Mesendoderm (in vitro differentiated cells): ENCODE results near the gene INO80. TPM values are rescaled to one million over a fixed set of nuclear protein-coding genes. Genes with fewer than 3 reads are reported as not detected.

Experiments
- DNase-seq: peaks from one replicate; pipeline ENCODE4 v3.0.0; 2013
- H2AK5ac ChIP-seq: 2 replicates; pipeline ENCODE4 v1.6.1; 2013; ENCODE audit warnings: low read length, inconsistent platforms
- H2BK120ac ChIP-seq: 2 replicates; pipeline ENCODE4 v1.6.1; 2013; ENCODE audit warnings: low read depth, mild to moderate bottlenecking, low read length, moderate library complexity, mixed read lengths
- H2BK15ac ChIP-seq: replicated peaks from 2 replicates; pipeline ENCODE4 v1.6.1; 2013; ENCODE audit warnings: low read depth, mild to moderate bottlenecking, moderate library complexity
- H2BK5ac ChIP-seq: 2 replicates; pipeline ENCODE4 v1.6.1; 2013; ENCODE audit warnings: low read length, inconsistent platforms
- H3K18ac ChIP-seq: 2 replicates; pipeline ENCODE4 v1.6.1; 2013; ENCODE audit warnings: mild to moderate bottlenecking, low read length, mixed read lengths
- H3K23ac ChIP-seq: one replicate; pipeline ENCODE4 v1.6.1; 2013; ENCODE audit warnings: low read length
- H3K27ac ChIP-seq: 2 replicates; pipeline ENCODE4 v1.5.1; 2013; ENCODE audit warnings: low read depth, mild to moderate bottlenecking, inconsistent platforms, low read length, moderate library complexity
- H3K27me3 ChIP-seq: 2 replicates; pipeline ENCODE4 v1.6.1; 2013; ENCODE audit warnings: low read length, control low read depth, mild to moderate bottlenecking, inconsistent platforms; ENCODE audit not compliant: insufficient read depth, poor library complexity
- H3K36me3 ChIP-seq: 2 replicates; pipeline ENCODE4 v1.6.1; 2013; ENCODE audit warnings: low read length, inconsistent platforms; ENCODE audit not compliant: control insufficient read depth, insufficient read depth
- H3K4ac ChIP-seq: one replicate; pipeline ENCODE4 v1.6.1; 2013; ENCODE audit warnings: low read depth, mild to moderate bottlenecking, low read length, moderate library complexity
- H3K4me1 ChIP-seq: 2 replicates; pipeline ENCODE4 v1.6.1; 2013; ENCODE audit warnings: low read depth, low read length, inconsistent platforms; ENCODE audit not compliant: control insufficient read depth
- H3K4me2 ChIP-seq: 2 replicates; pipeline ENCODE4 v1.6.1; 2013; ENCODE audit warnings: low read length
- H3K4me3 ChIP-seq: 2 replicates; pipeline ENCODE4 v1.5.1; 2013; ENCODE audit warnings: mild to moderate bottlenecking, low read length
- H3K56ac ChIP-seq: one replicate; pipeline ENCODE4 v1.6.1; 2013; ENCODE audit warnings: low read length
- H3K79me1 ChIP-seq: 2 replicates; pipeline ENCODE4 v1.6.1; 2013; ENCODE audit warnings: low read length, inconsistent platforms
- H3K79me2 ChIP-seq: 2 replicates; pipeline ENCODE4 v1.6.1; 2013; ENCODE audit warnings: mild to moderate bottlenecking, low read length; ENCODE audit not compliant: control insufficient read depth, insufficient read depth
- H3K9ac ChIP-seq: 2 replicates; pipeline ENCODE4 v1.6.1; 2013; ENCODE audit warnings: low read length, inconsistent platforms
- H4K5ac ChIP-seq: one replicate; pipeline ENCODE4 v1.6.1; 2013; ENCODE audit warnings: low read length
- H4K8ac ChIP-seq: one replicate; pipeline ENCODE4 v1.6.1; 2013; ENCODE audit warnings: low read depth, mild to moderate bottlenecking, control low read depth, low read length, moderate library complexity
- whole genome bisulfite sequencing: extraction: QIAGEN DNeasy Blood & Tissue Kit; methylation state at CpG from one replicate; pipeline ENCODE4 v1.1.7; 2013; ENCODE audit warnings: low lambda C conversion rate, missing lambda C conversion rate; ENCODE audit not compliant: insufficient coverage; ENCODE audit errors: extremely low coverage; 5-methylcytosine and 5-hydroxymethylcytosine counted together
- small RNA-seq: library from polyadenylated mRNA; stranded (forward); fragments of <200 nt; extraction: miRNeasy Mini kit (QIAGEN cat#:217004); gene quantifications from one replicate; pipeline ENCODE3, GENCODE V24; 2013; ENCODE audit not compliant: insufficient read depth

Gene INO80

DNA sequence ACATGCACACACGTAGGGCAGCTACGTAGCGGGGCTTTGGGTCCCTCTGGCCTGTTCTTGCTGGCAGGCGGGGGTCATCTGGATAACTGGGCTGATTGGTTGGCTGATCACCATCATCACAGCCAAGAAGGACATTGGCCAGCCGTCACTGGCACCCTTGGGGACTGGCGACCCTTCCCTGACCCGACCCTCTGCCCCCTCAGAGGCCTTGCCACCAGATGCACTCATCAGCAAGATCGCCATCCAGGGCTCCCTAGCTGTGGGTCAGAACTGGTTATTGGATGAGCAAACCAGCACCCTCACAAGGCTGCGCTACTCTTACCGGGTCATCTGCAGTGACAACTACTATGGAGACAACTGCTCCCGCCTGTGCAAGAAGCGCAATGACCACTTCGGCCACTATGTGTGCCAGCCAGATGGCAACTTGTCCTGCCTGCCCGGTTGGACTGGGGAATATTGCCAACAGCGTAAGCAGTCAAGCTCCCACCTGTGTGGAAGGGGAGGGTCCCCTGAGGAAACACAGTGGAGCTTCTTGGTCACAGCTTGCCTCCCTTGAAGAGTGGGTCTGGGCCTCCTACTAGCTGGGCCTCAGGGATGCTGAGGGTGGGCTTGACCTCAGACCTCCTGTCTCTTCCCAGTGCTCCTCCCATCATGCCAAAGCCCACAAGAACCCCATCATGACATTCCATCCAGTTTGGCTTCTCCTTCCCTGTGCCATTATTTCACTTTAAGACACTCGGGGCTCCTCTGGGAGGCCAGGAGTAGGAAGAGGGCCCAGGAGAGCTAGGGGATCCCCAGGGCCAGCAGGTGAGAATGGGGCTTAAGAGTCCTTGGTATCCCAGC lies 184.6 kb downstream of the INO80 start:
- Histone ChIP-seq H4K5ac (no peak overlapping the region), H3K79me1 (no peaks in the 10 kb centered on the region), H3K4me1 (peaks cover 2% of the 10 kb centered on the region), H3K27me3 (peaks cover 39% of the 10 kb centered on the region), H3K9ac (no peak overlapping the region), H2BK15ac (no peak overlapping the region), H4K8ac (no peak overlapping the region), H3K79me2 (no peaks in the 10 kb centered on the region), H3K4me3 (no peak overlapping the region), H2AK5ac (no peak overlapping the region), H2BK5ac (no peak overlapping the region), H3K36me3 (no peaks in the 10 kb centered on the region), H2BK120ac (no peak overlapping the region), H3K18ac (no peak overlapping the region), H3K23ac (no peak overlapping the region), H3K27ac (no peak overlapping the region), H3K4ac (no peak overlapping the region), H3K56ac (no peak overlapping the region), H3K4me2 (no peak overlapping the region)
- WGBS: no CpG with 5 or more reads among the region's 16 CpGs
- DNase-seq: no peak

- H3K56ac ChIP-seq: no peak overlapping the region
- H2BK120ac ChIP-seq: no peak overlapping the region
- no peaks in the 10 kb centered on the region for H3K36me3 ChIP-seq
- peak; percentile 75 for DNase-seq
- H2BK5ac ChIP-seq: no peak overlapping the region
- H4K5ac ChIP-seq: no peak overlapping the region
- H3K9ac ChIP-seq: peak overlapping the region; percentile 16
- no peak overlapping the region for H3K27ac ChIP-seq
- no peak overlapping the region for H3K4ac ChIP-seq
- H4K8ac ChIP-seq: no peak overlapping the region
- H3K27me3 ChIP-seq: peaks cover 45% of the 10 kb centered on the region
- H3K79me1 ChIP-seq: no peaks in the 10 kb centered on the region
- H2AK5ac ChIP-seq: no peak overlapping the region
- no peaks in the 10 kb centered on the region for H3K79me2 ChIP-seq
- H3K23ac ChIP-seq: no peak overlapping the region
- peaks cover 2% of the 10 kb centered on the region for H3K4me1 ChIP-seq
- peak overlapping the region; percentile 42 for H3K4me2 ChIP-seq
- no CpG with 5 or more reads among the region's 46 CpGs for WGBS
- H3K18ac ChIP-seq: no peak overlapping the region
- H2BK15ac ChIP-seq: no peak overlapping the region
- H3K4me3 ChIP-seq: no peak overlapping the region
Measured at GRCh38 chr15:40930430-40931299, 185.4 kb downstream of the INO80 start.

DNA sequence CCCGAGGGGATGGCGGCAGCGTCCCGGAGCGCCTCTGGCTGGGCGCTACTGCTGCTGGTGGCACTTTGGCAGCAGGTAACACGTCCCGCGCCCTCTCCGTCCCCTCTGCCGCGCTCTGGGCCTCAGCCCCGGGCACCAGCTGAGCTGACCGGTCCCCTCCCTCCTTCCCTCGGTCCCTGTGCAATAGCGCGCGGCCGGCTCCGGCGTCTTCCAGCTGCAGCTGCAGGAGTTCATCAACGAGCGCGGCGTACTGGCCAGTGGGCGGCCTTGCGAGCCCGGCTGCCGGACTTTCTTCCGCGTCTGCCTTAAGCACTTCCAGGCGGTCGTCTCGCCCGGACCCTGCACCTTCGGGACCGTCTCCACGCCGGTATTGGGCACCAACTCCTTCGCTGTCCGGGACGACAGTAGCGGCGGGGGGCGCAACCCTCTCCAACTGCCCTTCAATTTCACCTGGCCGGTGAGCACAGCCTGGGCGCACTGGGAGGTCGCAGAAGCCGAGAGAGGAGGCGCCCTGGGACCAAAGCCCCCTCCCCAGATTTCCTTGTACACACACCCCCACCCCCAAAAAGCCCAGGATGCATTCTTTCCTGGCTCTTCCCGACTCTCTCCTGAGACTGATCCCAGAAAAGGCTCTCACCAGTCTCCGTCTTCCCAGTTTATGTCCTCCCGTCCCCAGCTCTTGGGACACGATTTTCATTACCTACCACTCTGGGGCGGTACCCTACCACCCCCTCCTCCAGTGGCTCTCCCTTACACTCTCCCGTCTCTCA lies 186.2 kb downstream of the INO80 start:
- Histone ChIP-seq H4K8ac (no peak overlapping the region), H3K27ac (no peak overlapping the region), H3K4ac (no peak overlapping the region), H2BK15ac (no peak overlapping the region), H3K27me3 (peaks cover 53% of the 10 kb centered on the region), H3K36me3 (no peaks in the 10 kb centered on the region), H3K56ac (no peak overlapping the region), H3K9ac (peak overlapping the region; percentile 14), H2AK5ac (no peak overlapping the region), H3K79me1 (no peaks in the 10 kb centered on the region), H3K4me3 (no peak overlapping the region), H4K5ac (no peak overlapping the region), H3K4me2 (peak overlapping the region; percentile 65), H2BK120ac (no peak overlapping the region), H2BK5ac (no peak overlapping the region), H3K23ac (no peak overlapping the region), H3K18ac (no peak overlapping the region), H3K79me2 (no peaks in the 10 kb centered on the region), H3K4me1 (peaks cover 2% of the 10 kb centered on the region)
- no CpG with 5 or more reads among the region's 56 CpGs for WGBS
- DNase-seq: no peak

Small RNA genes lying within 50 kb of the gene (small RNA-seq; reads per million reads assigned to genes)
- gene ISCA1P4: not detected
